Glutamatergic neuron (in vitro differentiated cells): ENCODE data around the gene TOMM7. TPM values are rescaled to one million over a fixed set of nuclear protein-coding genes. Genes with fewer than 3 reads are reported as not detected.
"Not testable (repeated sequence)": the region's sequence is repeated elsewhere in the genome, so short reads cannot be mapped to it uniquely, and the experiment has no call there.

Source experiments
- DNase-seq: peaks from one replicate; pipeline ENCODE4 v3.0.0; 2022
- H3K27ac Mint-ChIP-seq: one replicate; pipeline ENCODE4 v1.8.0; 2020; ENCODE audit warnings: mild to moderate bottlenecking, mixed read lengths, inconsistent platforms; ENCODE audit not compliant: unreplicated experiment
- H3K27me3 Mint-ChIP-seq: one replicate; pipeline ENCODE4 v1.8.0; 2020; ENCODE audit warnings: mild to moderate bottlenecking, moderate library complexity, mixed read lengths, inconsistent platforms; ENCODE audit not compliant: unreplicated experiment
- H3K36me3 Mint-ChIP-seq: one replicate; pipeline ENCODE4 v1.8.0; 2020; ENCODE audit warnings: mild to moderate bottlenecking, mixed read lengths, inconsistent platforms; ENCODE audit not compliant: unreplicated experiment
- H3K4me1 Mint-ChIP-seq: one replicate; pipeline ENCODE4 v1.8.0; 2020; ENCODE audit warnings: mild to moderate bottlenecking, low read depth, mixed read lengths, inconsistent platforms; ENCODE audit not compliant: unreplicated experiment
- H3K4me3 Mint-ChIP-seq: one replicate; pipeline ENCODE4 v1.8.0; 2020; ENCODE audit warnings: mild to moderate bottlenecking, mixed read lengths, inconsistent platforms; ENCODE audit not compliant: unreplicated experiment
- H3K9me3 Mint-ChIP-seq: one replicate; pipeline ENCODE4 v1.8.0; 2020; ENCODE audit warnings: mild to moderate bottlenecking, moderate library complexity, mixed read lengths, inconsistent platforms; ENCODE audit not compliant: unreplicated experiment
- total RNA-seq: library from RNA; stranded (reverse); fragmentation: NEBNext Ultra II Directional; extraction: Animal tissue kit (Norgen Biotek cat#: 25700); gene quantifications from one replicate; pipeline ENCODE4 v1.2.1, GENCODE V29; 2021; ENCODE audit not compliant: unreplicated experiment
- TF ChIP-seq, protein P1 (sequence below): fragments of 200-600 bp; sonication (generic); IDR thresholded peaks from one replicate; pipeline ENCODE4 v1.5.0; 2021; ENCODE audit not compliant: partially characterized antibody, unreplicated experiment

Gene TOMM7
- total RNA-seq, 1 donor from 2014 or later = 111 TPM

DNA sequence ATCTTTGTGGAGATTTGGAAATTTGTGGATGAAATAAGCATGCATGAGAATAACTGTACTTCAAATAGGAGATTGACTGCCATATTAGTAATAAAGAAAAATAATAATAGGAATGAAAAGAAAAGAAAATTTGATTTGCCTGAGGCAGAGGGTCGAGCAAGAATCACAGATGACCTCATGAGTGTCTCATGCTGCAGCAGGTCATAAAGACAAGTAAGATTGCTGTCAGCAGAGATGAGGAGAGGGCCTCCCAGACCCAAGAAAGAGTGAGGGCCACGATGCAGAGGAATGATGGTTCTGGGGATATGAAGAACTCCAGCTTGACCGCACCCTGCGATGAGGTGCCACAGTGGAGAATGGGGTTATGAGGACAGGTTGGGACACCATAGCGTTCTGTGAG, 39.2 kb downstream of the TOMM7 start:
- Mint-ChIP-seq H3K9me3 (no peaks in the 10 kb centered on the region), H3K27me3 (peaks cover 4% of the 10 kb centered on the region), H3K4me3 (no peak overlapping the region), H3K4me1 (no peaks in the 10 kb centered on the region), H3K27ac (no peak overlapping the region), H3K36me3 (peaks cover 3% of the 10 kb centered on the region)
- TF ChIP-seq, protein P1, sequence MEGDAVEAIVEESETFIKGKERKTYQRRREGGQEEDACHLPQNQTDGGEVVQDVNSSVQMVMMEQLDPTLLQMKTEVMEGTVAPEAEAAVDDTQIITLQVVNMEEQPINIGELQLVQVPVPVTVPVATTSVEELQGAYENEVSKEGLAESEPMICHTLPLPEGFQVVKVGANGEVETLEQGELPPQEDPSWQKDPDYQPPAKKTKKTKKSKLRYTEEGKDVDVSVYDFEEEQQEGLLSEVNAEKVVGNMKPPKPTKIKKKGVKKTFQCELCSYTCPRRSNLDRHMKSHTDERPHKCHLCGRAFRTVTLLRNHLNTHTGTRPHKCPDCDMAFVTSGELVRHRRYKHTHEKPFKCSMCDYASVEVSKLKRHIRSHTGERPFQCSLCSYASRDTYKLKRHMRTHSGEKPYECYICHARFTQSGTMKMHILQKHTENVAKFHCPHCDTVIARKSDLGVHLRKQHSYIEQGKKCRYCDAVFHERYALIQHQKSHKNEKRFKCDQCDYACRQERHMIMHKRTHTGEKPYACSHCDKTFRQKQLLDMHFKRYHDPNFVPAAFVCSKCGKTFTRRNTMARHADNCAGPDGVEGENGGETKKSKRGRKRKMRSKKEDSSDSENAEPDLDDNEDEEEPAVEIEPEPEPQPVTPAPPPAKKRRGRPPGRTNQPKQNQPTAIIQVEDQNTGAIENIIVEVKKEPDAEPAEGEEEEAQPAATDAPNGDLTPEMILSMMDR = no peak
- no peak for DNase-seq

DNA sequence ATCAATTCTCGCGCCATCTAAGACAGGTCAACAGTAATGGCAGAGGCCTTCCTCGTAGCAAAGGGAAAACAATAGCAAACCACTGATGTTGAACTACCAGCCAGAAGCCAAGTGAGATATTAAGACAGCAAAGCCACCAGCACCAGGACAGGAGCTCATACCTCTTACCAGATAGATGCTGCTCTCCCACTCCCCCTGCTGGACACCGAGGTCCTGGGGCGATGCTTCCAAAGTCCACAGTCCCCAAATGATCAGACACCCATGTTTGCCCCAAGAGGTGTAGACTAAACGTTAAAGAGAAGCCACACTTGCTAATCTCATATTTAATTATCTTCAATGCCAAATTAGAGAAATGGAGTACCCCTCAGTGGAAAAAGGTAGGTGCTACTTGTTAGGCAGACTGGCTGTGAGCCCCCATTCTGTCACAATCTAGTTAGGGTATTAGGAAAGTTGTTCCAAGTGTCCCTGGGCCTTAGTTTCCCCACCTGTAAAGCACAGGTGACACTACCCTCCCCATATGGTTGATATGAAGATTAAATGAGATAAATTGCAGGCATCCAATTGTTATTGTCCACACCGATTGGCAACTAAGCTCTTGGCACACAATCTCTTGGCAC, 39.9 kb downstream of the TOMM7 start:
- H3K27me3 Mint-ChIP-seq = peaks cover 4% of the 10 kb centered on the region
- no peak overlapping the region for H3K4me3 Mint-ChIP-seq
- H3K4me1 Mint-ChIP-seq = no peaks in the 10 kb centered on the region
- no peak overlapping the region for H3K27ac Mint-ChIP-seq
- no peaks in the 10 kb centered on the region for H3K9me3 Mint-ChIP-seq
- peaks cover 3% of the 10 kb centered on the region for H3K36me3 Mint-ChIP-seq
- TF ChIP-seq, protein P1 = peak; percentile 60
- DNase-seq = peak; percentile 70

DNA sequence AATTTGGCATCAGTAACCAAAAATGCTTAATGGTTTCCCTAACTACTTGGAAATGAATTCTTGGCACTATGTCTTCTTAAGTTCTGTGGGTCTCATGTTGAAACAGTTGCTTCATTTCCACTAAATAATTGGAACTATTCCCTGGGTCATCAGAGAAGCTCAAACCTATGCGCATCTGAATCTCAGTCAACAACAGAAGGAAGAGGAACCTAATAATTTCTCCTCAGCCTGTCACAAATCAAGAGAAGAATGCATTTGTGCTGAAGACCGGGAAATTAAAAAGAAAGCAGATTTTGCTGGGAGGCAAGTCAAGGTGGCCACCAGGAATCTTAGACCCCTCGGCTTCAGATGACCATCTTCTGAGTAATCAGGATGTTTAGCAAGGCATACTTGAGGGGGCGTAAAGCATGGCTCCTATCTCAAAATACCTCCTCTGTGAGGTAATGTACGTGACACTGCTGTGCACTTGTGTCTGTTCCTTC, 41.4 kb downstream of the TOMM7 start:
- H3K36me3 Mint-ChIP-seq = peaks cover 3% of the 10 kb centered on the region
- H3K27me3 Mint-ChIP-seq = peaks cover 4% of the 10 kb centered on the region
- H3K27ac Mint-ChIP-seq = no peak overlapping the region
- H3K9me3 Mint-ChIP-seq = no peaks in the 10 kb centered on the region
- no peaks in the 10 kb centered on the region for H3K4me1 Mint-ChIP-seq
- TF ChIP-seq, protein P1 = no peak
- H3K4me3 Mint-ChIP-seq = no peak overlapping the region
- no peak for DNase-seq

DNA sequence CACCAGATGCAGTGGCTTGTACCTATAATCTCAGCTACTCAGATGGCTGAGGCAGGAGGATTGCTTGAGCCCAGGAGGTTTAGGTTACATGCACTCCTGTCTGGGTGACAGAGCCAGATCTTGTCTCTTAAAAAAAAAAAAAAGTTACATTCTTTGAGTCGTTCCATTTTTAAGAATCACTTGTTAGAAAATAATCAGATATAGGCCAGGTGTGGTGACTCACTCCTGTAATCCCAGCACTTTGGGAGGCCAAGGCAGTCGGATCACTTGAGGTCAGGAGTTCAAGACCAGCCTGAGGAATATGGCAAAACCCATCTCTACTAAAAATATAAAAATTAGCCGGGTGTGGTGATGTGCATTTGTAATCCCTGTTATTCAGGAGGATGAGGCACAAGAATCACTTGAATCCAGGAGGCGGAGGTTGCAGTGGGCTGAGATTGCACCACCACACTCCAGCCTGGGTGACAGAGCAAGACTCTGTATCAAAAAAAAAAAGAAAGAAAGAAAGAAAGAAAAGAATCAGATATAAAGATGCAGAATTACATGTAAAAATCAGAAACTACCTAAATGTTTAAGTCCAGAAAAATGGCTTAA, 42.8 kb downstream of the TOMM7 start:
- not testable (repeated sequence) for H3K27me3 Mint-ChIP-seq, H3K36me3 Mint-ChIP-seq, H3K27ac Mint-ChIP-seq, H3K4me3 Mint-ChIP-seq, DNase-seq, H3K9me3 Mint-ChIP-seq, H3K4me1 Mint-ChIP-seq

DNA sequence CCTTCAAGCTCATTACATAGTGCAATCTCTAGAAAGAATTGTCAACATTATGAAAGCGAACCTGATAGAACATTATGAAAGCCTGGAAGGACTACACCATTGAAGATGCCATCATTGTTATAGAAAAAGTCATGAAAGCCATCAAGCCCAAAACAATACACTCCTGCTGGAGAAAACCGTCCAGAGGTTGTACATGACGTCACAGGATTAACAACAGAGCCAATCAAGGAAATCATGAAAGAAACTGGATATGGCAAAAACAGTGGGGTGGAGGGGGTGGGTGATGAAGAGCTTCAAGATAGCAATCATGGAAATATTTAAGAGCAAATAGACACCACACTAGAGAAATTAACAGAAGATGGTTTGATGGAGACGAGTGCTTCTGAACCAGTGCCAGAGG, 45.7 kb downstream of the TOMM7 start:
- TF ChIP-seq, protein P1 = no peak
- no peaks in the 10 kb centered on the region for H3K9me3 Mint-ChIP-seq
- H3K27me3 Mint-ChIP-seq = no peaks in the 10 kb centered on the region
- H3K27ac Mint-ChIP-seq = no peak overlapping the region
- DNase-seq = no peak
- H3K4me1 Mint-ChIP-seq = no peaks in the 10 kb centered on the region
- no peak overlapping the region for H3K4me3 Mint-ChIP-seq
- no peaks in the 10 kb centered on the region for H3K36me3 Mint-ChIP-seq
